ENCODE data around the gene ARHGAP15.

ARHGAP15 gene

GRCh38 chr2:143608063-143608423, 478.8 kb downstream of the ARHGAP15 start:
- no peak for DNase-seq (ENCODE audit: low read depth)
- H3K4me3 ChIP-seq (ENCODE audit: low read depth, low read length): no peak overlapping the region
- TF ChIP-seq CTCF (IDR thresholded peaks at IDR 0.05; ENCODE audit: insufficient read depth, low read depth, low read length, missing control alignments): no peak

GRCh38 chr2:143608758-143609157, 479.5 kb downstream of the ARHGAP15 start:
- no peak for TF ChIP-seq CTCF (IDR thresholded peaks at IDR 0.05; ENCODE audit: insufficient read depth, low read depth, low read length, missing control alignments)
- DNase-seq (ENCODE audit: low read depth): no peak
- H3K4me3 ChIP-seq (ENCODE audit: low read depth, low read length): no peak overlapping the region

- no peak for DNase-seq (ENCODE audit: low read depth)
- TF ChIP-seq CTCF (IDR thresholded peaks at IDR 0.05; ENCODE audit: insufficient read depth, low read depth, low read length, missing control alignments): no peak
- H3K4me3 ChIP-seq (ENCODE audit: low read depth, low read length): no peak overlapping the region
Observed at GRCh38 chr2:143611336-143611735, 482.1 kb downstream of the ARHGAP15 start.

GRCh38 chr2:143615562-143615961, 486.3 kb downstream of the ARHGAP15 start:
- no peak for DNase-seq (ENCODE audit: low read depth)
- H3K4me3 ChIP-seq (ENCODE audit: low read depth, low read length): no peak overlapping the region
- TF ChIP-seq CTCF (IDR thresholded peaks at IDR 0.05; ENCODE audit: insufficient read depth, low read depth, low read length, missing control alignments): no peak

- TF ChIP-seq CTCF (IDR thresholded peaks at IDR 0.05; ENCODE audit: insufficient read depth, low read depth, low read length, missing control alignments): no peak
- no peak overlapping the region for H3K4me3 ChIP-seq (ENCODE audit: low read depth, low read length)
- DNase-seq (ENCODE audit: low read depth): no peak
Observed at GRCh38 chr2:143616452-143616851, 487.2 kb downstream of the ARHGAP15 start.

- TF ChIP-seq CTCF (IDR thresholded peaks at IDR 0.05; ENCODE audit: insufficient read depth, low read depth, low read length, missing control alignments): no peak
- no peak for DNase-seq (ENCODE audit: low read depth)
- H3K4me3 ChIP-seq (ENCODE audit: low read depth, low read length): no peak overlapping the region
Observed at GRCh38 chr2:143617803-143618415, 488.7 kb downstream of the ARHGAP15 start.

GRCh38 chr2:143622106-143622505, 492.9 kb downstream of the ARHGAP15 start:
- no peak for DNase-seq (ENCODE audit: low read depth)
- no peak for TF ChIP-seq CTCF (IDR thresholded peaks at IDR 0.05; ENCODE audit: insufficient read depth, low read depth, low read length, missing control alignments)
- no peak overlapping the region for H3K4me3 ChIP-seq (ENCODE audit: low read depth, low read length)
